Measurements from ENCODE around the gene FTH1.
"Not testable (repeated sequence)": the region's sequence is repeated elsewhere in the genome, so short reads cannot be mapped to it uniquely, and the experiment has no call there.

Gene FTH1

DNA sequence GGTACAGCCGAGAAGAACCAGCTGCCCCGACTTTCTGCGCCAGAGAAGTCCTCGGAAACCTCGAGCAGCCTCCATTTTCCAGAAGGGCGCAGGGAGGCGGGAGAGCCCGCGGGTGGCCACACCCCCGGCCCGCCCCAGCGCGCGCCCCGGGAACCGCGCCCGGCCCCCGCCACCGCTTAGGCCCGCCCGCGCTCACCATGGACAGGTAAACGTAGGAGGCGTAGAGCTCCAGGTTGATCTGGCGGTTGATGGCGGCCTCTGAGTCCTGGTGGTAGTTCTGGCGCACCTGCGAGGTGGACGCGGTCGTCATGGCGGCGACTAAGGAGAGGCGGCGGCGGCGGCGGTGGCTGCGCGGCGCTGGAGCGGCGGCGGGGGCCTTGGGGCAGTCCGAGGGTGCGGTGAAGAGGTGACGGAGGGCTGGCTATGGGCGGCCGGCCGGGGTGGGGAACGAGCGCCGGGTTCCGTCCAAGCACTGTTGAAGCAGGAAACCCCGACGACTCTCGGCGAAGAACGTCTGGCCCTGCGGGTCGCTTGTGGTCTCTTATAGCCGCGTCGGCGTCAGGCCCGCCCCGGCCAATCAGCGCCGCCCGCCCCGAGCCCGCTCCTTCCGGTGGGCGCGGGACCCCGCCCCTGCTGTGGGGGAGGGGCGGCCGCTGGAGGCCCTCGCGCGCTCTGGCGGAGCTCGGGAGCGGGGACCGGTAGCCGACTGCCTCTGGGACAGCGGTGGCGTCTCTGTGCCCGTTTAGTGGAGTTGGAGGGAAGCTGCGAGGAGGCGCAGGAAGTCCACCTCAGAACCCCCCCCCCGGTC, at the start of gene FTH1:
Gene FTH1 (minus strand): TSS at position 519 of the 808 bp plus-strand sequence. CDS start 209 bp downstream, at position 310.
- peak; percentile 94 for DNase-seq (ENCODE audit: low spot score)

DNA sequence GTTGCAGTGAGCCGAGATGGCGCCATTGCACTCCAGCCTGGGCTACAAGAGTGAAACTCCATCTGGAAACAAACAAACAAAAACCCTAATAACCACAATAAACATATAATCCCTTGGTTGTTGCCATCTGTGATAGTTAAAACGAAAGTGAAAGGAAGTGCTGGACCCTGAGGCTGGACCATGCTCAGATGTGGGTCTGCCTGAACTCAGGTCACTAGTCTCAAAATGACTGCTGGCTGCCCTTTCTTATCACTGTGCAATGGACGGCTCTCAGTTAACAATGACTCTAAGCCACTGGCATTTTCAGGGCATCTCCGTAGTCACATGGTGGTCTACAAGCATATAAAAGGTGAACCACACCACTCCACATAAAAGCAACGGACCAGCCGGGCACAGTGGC, 48.2 kb upstream of the FTH1 start:
- no peak for DNase-seq (ENCODE audit: low spot score)

DNA sequence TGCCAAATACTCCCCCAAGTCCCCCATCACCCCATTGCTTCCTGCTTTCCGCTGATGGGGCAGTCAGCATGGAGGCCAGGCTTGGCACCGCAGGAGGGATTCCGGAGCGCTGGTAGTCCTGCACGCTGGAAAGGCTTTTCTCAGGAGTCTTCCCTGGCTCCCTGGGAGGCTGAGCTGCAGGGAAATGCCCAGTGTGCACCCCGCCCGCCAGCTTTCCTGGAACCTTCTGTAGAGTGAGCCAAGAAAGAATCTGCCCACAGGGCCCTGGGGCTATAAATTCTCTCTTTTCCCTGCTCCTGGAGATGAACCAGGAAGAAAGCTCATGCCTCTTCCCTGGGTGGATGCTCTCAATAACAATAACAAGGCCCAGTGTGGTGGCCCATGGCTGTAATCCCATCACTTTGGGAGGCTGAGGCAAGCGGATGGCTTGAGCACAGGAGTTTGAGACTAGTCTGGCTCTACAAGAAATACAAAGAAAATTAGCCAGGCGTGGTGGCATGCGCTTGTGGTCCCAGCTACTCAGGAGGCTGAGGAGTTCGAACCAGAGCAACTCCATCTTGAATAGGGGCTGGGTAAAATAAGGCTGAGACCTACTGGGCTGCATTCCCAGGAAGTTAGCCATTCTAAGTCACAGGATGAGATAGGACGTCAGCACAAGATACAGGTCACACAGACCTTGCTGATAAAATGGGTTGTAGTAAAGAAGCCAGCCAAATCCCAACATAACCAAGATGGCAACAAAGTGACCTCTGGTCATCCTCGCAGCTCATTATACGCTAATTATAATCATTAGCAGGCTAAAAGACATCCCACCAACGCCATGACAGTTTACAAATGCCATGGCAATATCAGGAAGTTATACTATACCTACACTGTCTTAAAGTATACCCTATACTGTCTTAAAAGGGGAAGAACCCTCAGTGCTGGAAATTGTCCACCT, 46.4 kb upstream of the FTH1 start:
- DNase-seq (ENCODE audit: low spot score): no peak

DNA sequence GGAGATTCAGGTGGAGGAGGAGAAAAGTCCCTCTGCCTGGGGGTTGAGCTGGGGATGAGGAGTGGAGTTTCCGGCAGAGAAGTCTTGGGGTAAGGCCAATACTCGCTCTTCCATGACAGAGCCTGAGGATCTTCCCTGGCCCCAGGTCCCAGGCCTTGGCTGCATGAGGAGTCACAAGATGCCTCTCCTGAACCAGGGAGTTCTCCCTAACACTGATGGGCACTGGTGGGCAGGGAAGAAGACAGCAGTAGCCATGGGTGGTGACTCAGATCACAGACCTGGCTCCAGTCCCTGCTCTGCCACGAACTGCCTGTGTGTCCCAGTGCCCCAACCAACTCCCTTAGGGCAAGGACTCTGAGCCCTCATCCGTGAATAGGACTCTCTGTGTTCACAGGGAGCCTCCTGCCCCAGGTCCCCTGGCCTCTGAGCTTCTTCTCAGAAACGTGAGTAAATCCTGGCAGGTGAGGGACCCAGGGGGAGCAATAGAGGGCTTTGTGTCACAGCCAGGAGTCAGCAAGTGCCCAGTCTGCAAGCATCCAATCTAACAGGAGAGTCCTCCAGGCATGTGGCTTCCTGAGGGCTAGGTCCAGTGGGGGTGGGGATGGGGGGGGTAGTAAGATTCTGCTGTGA, 45.5 kb upstream of the FTH1 start:
- DNase-seq (ENCODE audit: low spot score): no peak

DNA sequence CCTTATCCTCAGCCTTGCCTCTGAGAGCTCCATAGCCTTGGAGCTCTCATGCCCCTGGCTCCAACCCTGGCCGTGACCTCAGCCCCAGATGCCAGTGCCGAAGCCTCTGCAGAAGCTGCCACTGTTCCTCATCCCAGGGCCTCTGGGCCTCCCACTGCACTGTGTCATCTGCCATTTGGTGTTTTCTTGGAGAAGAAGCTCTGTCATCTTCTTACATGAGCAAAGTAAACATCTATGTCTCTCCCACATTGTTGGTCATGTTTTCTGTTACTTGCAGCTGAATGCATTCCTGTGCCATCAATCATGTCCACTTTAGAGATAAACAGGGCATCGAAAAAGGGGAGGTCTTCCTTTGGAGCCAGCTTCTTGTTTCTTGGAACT, 45.0 kb upstream of the FTH1 start:
- DNase-seq (ENCODE audit: low spot score): no peak

DNA sequence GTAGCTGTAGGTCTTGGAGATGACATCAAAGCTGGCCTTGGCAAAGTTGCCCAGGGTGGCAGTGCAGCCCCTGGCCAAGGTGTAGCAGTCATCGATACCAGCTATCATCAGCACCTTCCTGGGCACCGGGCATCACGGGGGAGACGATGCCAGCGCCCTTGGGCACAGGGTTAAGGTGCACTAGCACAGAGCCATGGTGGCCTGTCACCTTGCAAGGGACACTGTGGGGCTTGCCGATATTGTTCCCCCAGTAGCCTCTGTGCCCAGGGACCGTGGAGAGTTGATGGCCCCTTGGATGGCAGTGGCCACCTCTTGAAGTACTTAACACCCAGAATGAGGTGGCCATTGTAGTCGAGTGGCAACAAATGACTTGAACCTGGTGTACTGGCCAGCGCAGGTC, 44.4 kb upstream of the FTH1 start:
- no peak for DNase-seq (ENCODE audit: low spot score)

DNA sequence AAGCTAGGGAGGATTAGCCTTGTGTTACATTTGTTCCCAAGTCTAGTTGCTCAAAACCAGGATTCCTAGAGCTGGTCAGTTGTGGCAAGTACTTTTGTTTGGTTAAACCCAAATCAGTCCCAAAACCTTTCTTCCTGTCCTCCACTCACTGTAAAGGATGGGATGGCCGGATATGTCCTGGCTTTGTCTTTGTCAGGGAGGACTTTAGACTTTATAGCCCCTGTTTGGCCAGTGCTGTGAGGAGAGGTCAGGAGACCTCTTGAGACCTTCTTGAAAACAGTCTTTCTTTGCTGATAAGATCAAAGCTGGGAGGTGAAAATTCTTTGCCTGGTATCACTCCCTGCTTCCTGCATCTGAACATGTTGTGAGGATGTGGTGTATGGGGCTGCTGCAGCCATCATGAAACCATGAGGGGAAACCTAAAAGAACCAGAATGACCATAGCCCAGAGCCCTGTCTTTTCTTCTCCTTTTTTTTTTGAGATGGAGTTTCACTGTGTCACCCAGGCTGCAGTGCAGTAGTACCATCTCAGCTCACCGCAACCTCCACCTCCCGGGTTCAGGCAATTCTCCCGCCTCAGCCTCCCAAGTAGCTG, 43.6 kb upstream of the FTH1 start:
- DNase-seq (ENCODE audit: low spot score): no peak

DNA sequence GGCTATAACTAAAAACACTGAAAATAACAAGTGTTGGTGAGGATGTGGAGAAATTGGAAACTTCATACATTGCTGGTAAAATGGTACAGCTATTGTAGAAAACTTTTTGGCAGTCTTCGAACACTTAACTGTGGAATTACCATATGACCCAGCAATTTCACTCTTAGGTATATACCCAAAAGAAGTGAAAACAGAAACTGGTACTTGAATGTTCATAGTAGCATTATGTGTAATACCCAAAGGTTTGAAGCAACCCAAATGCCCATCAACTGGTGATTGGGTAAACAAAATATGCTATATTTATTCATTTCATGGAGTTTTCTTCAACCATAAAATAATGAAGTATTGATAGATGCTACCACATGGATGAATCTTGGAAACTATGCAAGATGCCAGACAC, 40.8 kb upstream of the FTH1 start:
- DNase-seq (ENCODE audit: low spot score): no peak

DNA sequence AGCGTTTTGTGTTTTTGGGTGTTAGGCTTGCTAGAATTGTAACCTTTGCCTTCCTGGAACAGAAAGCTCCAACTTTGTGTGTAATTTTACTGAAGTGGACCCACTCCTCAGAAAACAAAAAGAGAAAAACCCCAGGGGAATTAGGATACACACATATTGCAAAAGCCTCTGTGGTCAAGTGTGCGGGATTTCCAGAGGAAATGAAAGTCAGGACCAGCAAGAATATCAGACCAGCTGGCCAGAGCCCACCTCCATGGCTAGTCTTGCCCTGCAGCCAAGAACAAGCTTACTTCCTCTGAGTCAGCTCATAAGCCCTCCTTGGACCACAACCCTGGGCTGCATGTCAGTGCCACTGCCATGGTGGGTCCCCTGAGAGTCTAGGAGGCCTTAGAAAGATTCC, 37.0 kb upstream of the FTH1 start:
- DNase-seq (ENCODE audit: low spot score): no peak

DNA sequence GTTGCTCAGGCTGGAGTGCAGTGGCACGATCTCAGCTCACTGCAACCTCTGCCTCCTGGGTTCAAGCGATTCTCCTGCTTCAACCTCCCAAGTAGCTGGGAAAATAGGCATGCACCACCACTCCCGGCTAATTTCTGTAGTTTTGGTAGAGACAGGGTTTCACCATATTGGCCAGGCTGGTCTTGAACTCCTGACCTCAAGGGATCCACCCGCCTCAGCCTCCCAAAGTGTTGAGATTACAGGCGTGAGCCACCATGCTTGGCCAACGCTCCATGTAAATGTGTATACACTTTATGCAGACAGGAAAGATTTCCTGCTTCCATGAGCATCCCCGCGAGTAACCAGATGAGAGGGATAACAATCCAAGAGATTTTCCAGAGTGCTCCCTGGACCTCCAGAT, 34.8 kb upstream of the FTH1 start:
- DNase-seq (ENCODE audit: low spot score): not testable (repeated sequence)

DNA sequence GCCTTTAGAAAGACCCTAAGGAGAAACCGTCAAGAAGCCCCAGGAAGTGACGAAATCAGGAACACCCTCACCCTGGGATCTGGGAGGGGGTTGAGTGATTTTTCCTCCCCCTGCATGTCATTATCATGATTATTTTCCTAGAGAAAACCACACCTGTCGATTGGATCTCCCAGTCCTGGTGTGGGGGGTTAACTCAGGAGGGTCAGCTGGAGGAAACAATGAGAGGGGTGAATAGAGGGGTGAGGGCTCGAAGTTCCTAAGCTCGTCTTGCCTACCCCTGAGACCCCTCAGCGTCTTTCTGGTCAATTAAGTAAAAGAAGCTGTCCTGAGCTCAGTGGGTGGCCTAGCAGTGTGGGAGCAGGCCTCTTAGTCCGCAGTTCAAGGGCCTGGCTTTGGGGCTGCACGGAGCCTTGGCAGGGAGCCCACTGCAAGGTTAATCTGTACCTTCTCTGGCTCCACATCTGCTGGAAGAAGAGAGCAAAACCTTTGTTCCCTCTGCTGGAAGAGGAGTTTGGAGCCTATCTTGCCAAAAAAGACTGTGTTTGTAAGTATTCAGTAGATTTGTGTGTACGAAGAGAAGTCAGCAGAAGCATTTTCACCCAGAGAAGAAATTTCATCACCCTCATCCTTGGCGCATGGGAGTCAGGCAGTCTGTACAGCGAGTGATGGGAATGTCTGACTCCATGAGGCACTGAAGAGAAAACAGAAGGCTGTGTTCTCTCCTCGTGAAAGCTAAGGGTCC, 34.2 kb upstream of the FTH1 start:
- DNase-seq (ENCODE audit: low spot score): no peak

DNA sequence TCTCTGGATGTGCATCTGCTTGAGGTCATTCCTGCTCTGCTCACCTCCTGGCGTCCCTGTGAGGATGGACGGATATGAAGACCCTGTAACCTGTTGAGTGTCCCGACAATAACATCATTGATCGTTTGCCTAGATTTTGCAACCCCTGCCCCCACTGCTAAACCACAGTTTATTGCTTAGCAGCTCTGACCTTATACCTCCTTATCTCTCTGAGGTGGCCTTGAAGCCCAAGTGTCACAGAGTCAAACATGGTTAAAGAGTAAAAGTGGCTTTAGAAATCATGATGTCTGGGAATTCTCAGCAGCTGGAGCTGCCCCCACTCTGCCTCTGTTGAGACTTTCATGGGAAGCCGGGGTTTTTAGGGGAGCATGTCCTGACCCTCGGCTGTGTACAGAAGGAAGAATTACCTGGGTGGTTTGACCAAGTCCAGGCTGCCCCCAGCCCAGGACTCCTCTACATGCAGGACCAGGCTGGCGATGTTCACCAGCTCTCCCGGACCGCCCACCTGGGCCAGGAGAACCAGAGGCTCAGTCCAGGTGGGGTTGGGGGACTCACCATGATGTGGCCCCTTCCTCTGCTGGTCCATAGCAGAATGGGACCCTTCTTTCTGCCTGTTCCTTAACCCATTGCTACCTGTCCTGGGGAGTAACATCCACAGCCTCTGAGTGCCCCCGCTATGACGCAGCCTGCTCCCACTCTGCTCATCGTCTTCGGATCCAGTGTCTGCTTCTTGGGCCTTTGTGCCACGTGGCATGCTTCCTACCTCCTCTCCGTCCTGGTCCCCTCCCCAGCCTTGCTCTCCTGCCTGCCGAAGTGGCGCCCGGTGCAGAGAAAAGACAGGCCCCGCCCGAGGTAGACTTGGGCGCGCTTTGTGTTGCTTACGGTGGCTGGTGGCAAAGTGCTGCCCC, 33.4 kb upstream of the FTH1 start:
- DNase-seq (ENCODE audit: low spot score): no peak

DNA sequence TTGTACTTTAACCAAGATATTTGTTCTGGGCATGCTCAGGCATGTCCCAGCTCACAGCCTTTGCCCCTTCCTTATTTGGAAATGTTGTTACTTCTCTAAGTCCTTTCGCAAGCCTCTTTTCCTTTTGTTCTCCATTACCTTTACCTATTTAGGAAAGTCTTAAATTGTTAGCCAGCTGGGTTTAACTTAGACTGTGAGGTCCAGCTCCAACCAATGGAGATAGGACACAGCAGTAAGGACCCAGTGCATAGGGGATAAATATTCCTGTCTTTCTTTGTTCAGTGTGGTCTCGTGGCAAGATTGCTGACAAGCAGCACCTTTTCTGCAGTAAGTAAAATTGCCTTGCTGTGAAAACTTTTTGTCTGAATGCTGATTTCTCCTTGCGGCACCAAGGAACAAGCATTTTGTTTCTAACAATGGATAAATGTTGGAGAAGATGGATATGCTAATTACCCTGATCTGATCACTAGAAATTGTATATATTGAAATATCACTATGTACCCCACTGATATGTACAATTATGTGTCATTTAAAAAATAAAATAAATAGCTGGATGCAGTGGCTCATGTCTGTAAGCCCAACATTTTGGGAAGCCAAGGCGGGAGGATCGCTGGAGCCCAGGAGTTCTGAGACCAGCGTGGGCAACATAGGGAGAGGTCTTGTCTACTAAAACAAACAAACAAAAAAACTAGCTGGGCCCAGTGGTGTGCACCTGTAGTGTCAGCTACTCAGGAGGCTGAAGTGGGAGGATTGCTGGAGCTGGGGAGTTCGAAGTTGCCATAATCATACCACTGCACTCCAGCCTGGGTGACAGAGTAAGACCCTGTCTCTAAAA, 31.9 kb upstream of the FTH1 start:
- DNase-seq (ENCODE audit: low spot score): no peak

DNA sequence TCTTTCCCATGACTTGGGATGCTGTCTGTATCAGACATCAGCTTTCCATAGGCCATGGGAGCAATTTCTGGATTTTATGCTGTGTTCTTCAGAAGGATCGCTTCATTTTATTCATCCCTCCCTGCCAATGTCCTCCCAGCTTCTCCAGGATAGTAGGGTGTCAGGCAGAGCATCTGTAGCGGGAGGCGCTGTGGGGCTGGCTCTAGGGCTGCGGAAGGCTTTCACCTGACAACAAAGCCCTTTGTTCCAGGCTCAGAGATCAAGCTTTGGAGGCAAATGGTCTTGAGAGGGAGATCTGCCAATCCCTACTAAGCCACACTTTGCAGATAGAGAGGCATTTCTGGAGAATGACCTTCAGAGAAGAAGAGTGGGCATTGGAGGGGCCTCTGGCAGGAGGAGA, 29.5 kb upstream of the FTH1 start:
- DNase-seq (ENCODE audit: low spot score): no peak

DNA sequence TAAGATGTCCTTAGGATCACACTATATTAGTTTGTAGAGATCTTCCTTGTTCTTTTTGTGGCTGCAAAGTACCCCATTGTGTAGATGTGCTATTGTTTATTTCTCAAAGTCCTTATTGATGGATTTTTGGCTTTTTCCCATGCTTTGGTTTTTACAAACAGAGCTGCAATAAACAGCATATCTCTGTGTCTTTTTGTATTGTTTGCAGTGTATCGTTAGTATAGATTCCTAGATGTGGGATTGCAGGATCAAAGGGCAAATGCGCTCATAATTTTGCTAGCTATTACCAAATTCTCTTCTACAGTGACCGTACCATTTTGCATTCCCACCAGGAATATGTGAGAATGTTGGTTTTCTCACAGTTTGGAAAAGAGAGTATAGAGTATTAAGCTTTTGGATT, 27.5 kb upstream of the FTH1 start:
- no peak for DNase-seq (ENCODE audit: low spot score)

DNA sequence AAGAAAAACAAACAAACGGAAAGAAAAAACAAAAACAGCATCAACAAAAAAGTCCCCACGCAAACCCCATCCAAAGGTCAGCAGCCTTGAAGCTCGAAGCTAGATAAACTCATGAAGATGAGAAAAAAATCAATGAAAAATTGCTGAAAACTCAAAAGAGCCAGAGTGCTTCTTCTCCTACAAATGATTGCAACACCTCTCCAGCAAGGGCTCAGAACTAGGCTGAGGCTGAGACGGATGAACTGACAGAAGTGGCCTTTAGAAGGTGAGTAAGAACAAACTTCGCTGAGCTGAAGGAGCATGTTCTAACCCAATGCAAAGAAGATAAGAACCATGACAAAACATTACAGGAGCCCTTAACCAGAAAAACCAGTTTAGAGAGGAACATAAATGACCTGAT, 18.4 kb upstream of the FTH1 start:
- no peak for DNase-seq (ENCODE audit: low spot score)

DNA sequence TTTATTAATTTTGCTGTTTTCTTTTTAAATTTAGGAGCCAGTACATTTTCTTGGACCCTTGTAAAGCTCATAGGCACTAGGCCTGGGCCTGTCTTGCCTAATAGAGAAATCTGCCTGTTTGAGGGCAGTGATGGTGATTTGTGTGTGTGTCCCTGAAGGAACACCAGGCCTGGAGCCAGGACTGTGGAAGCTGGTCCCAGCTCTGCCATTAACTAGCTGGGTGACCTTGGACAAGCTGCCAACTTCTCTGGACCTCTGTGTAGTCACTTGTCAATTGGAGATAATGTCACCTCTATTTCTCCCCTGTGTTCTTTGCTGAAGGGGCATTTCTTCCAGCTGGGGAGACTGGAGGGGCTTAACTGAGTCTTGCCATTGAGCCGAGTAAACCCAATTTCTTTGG, 16.0 kb upstream of the FTH1 start:
- DNase-seq (ENCODE audit: low spot score): no peak

DNA sequence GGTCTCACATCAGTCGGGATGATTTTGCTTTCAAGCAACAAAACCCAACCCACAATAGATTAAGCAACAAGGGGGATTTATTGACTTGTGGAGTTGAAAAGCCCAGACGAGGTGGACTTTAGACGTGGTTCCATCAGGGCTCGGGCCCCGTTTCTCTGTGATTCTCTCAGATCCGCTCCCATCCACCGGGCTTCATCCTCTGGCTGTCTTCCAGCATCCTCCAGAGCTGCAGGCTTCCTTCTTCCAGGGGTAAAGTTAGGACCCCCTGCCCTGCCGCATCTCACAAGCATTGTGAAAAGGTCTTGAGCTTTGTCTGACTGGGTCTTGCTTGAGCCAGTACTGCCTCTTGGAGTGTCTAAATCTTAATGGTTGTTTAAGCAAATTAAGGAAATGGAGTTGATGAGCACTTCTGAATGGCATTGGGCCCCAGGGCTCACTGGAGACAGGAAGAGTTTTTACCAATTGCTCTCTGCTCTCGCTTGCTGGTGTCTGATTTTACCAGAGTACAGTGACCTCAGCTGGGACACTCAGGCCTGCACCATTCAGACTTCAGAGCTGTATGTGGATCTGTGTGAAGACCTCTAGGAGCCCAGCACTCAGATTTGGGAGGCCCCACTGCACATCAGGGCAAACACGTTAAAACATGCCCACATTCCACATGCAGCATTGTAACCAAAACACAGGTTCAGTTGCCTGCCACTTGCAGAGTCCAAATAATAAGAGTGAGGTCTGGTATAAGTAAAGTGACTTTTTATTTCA, 13.5 kb upstream of the FTH1 start:
- DNase-seq (ENCODE audit: low spot score): no peak

All from ecto neural progenitor cell (in vitro differentiated cells).